22Rv1 (cell line): ENCODE data around the gene PEAR1.

Experiments used
- ZFX ChIP-seq: fragments of 450-650 bp; IDR thresholded peaks from 2 replicates; pipeline ENCODE4 v1.6.1; 2017; ENCODE audit warnings: antibody characterized with exemption, borderline replicate concordance
- TF ChIP-seq, protein P1 (sequence below): fragments of 450-650 bp; IDR thresholded peaks from 2 replicates; pipeline ENCODE4 v1.5.1; 2017; ENCODE audit warnings: mild to moderate bottlenecking

DNA sequence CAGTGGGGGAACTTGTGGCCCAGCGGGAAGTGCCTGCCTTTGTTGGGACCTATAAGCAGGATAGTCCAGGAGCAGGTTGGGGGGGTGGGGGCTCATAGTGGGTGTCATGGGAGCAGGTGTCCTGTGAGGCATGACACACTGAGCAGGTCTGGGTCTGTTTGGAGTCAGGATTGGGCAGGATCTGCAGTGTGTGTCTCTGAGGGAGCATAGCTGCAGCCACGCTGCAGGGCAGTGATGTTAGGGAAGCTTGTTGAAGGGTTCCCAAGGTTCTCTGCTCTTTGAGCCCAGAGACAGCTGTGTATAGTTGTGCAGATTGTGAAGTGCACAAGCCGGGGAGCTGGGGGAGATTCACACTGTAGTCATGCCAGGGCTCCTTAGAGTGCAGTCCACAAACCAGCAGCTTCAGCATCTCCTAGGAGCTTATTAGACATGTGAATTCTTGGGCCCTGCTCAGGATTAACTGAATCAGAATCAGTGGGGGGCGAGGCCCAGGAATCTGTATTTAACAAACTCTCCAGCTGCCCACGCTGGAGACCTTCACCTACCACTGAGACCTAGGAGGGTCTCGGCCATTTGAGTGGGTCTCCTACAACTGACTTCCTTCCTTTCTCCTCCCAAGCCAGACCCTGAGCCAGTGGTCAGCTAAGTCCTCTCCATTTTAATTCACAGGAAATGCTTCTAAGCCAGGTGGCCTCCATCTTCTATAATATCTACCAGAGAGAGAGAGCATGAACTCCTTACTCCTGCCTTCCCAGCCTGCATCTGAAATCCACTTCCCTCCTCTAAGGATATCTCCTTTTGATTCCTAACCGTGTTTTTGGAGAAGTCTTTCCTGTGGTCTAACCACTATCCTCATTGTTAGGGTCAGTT is 45.7 kb upstream of the PEAR1 start:
- TF ChIP-seq, protein P1, sequence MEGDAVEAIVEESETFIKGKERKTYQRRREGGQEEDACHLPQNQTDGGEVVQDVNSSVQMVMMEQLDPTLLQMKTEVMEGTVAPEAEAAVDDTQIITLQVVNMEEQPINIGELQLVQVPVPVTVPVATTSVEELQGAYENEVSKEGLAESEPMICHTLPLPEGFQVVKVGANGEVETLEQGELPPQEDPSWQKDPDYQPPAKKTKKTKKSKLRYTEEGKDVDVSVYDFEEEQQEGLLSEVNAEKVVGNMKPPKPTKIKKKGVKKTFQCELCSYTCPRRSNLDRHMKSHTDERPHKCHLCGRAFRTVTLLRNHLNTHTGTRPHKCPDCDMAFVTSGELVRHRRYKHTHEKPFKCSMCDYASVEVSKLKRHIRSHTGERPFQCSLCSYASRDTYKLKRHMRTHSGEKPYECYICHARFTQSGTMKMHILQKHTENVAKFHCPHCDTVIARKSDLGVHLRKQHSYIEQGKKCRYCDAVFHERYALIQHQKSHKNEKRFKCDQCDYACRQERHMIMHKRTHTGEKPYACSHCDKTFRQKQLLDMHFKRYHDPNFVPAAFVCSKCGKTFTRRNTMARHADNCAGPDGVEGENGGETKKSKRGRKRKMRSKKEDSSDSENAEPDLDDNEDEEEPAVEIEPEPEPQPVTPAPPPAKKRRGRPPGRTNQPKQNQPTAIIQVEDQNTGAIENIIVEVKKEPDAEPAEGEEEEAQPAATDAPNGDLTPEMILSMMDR = no peak
- TF ChIP-seq ZFX = no peak
